NB4 (cell line): Measurements from ENCODE around the gene LRRC63.

Source experiments
- POLR2A ChIP-seq: IDR thresholded peaks from 2 replicates; pipeline ENCODE4 v1.6.1; 2011; ENCODE audit warnings: mild to moderate bottlenecking; ENCODE audit not compliant: insufficient read length; ENCODE audit errors: extremely low read depth
- TF ChIP-seq, protein P1 (sequence below): IDR thresholded peaks from one replicate; pipeline ENCODE4 v1.5.1; 2012; ENCODE audit warnings: low read depth, low read length

DNA sequence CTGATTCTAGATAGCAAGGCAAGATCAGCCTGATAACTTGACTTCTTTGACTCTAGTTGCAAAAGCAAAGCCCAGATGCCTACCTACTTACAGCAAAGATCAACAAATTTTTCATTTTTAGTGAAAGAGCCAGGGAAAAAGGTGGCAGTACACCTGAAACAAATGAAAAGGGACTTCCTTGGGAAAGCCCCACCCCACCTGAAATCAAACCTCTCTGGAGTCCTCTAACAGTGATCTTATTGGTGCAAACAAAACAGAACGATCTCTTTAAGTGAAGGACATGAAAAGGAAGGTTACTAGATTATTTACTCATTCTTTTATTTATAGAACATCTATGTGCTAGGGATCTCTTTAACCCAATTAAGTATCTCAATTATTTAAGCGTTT, 29.2 kb upstream of the LRRC63 start:
- TF ChIP-seq, protein P1, sequence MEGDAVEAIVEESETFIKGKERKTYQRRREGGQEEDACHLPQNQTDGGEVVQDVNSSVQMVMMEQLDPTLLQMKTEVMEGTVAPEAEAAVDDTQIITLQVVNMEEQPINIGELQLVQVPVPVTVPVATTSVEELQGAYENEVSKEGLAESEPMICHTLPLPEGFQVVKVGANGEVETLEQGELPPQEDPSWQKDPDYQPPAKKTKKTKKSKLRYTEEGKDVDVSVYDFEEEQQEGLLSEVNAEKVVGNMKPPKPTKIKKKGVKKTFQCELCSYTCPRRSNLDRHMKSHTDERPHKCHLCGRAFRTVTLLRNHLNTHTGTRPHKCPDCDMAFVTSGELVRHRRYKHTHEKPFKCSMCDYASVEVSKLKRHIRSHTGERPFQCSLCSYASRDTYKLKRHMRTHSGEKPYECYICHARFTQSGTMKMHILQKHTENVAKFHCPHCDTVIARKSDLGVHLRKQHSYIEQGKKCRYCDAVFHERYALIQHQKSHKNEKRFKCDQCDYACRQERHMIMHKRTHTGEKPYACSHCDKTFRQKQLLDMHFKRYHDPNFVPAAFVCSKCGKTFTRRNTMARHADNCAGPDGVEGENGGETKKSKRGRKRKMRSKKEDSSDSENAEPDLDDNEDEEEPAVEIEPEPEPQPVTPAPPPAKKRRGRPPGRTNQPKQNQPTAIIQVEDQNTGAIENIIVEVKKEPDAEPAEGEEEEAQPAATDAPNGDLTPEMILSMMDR, result no peak
- TF ChIP-seq POLR2A, result no peak
